Measurements from ENCODE around the gene TUBGCP5.

DNA sequence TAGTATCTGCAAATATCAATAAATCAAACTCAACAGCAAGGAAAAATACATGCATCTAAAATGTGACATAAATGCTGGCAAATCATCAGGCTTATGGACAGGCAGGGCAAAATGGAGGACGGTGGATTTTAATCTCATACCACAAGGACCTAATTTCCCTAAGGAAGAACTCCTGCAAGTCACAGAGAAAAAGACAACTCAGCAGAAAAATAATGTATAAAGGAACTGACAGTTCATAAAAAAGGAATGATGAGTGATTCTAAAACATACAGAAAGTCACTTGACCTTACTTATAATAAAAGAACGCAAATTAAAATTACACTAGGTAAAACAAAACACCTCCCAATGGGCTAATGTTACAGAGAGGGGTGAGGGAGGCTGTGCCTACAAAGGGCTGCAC is 17.2 kb downstream of the TUBGCP5 start:
- no peak for TF ChIP-seq POLR2A (IDR thresholded peaks at IDR 0.05)
- TF ChIP-seq, protein P1, sequence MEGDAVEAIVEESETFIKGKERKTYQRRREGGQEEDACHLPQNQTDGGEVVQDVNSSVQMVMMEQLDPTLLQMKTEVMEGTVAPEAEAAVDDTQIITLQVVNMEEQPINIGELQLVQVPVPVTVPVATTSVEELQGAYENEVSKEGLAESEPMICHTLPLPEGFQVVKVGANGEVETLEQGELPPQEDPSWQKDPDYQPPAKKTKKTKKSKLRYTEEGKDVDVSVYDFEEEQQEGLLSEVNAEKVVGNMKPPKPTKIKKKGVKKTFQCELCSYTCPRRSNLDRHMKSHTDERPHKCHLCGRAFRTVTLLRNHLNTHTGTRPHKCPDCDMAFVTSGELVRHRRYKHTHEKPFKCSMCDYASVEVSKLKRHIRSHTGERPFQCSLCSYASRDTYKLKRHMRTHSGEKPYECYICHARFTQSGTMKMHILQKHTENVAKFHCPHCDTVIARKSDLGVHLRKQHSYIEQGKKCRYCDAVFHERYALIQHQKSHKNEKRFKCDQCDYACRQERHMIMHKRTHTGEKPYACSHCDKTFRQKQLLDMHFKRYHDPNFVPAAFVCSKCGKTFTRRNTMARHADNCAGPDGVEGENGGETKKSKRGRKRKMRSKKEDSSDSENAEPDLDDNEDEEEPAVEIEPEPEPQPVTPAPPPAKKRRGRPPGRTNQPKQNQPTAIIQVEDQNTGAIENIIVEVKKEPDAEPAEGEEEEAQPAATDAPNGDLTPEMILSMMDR (IDR thresholded peaks at IDR 0.05): no peak
